ENCODE results near the gene EPAS1.

DNA sequence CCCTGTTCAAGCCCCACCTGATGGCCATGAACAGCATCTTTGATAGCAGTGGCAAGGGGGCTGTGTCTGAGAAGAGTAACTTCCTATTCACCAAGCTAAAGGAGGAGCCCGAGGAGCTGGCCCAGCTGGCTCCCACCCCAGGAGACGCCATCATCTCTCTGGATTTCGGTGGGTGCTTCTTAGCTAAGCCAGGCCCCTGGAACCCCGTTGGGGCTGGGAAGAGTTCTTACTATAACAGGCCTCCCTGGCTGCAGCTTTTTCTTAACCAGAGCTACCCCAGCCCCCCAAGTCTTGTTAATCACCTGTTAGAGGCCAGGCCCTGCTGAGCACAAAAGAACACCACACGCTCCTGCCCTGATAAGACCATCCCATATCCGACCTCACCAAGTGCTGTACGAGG lies 79.4 kb downstream of the EPAS1 start:
- TF ChIP-seq, protein P1, sequence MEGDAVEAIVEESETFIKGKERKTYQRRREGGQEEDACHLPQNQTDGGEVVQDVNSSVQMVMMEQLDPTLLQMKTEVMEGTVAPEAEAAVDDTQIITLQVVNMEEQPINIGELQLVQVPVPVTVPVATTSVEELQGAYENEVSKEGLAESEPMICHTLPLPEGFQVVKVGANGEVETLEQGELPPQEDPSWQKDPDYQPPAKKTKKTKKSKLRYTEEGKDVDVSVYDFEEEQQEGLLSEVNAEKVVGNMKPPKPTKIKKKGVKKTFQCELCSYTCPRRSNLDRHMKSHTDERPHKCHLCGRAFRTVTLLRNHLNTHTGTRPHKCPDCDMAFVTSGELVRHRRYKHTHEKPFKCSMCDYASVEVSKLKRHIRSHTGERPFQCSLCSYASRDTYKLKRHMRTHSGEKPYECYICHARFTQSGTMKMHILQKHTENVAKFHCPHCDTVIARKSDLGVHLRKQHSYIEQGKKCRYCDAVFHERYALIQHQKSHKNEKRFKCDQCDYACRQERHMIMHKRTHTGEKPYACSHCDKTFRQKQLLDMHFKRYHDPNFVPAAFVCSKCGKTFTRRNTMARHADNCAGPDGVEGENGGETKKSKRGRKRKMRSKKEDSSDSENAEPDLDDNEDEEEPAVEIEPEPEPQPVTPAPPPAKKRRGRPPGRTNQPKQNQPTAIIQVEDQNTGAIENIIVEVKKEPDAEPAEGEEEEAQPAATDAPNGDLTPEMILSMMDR (IDR thresholded peaks at IDR 0.05), result no peak
- no peak for TF ChIP-seq POLR2A (IDR thresholded peaks at IDR 0.05)

Data from testis (tissue), 2 donors.